ENCODE measurements around the gene AFTPH.

Gene AFTPH

DNA sequence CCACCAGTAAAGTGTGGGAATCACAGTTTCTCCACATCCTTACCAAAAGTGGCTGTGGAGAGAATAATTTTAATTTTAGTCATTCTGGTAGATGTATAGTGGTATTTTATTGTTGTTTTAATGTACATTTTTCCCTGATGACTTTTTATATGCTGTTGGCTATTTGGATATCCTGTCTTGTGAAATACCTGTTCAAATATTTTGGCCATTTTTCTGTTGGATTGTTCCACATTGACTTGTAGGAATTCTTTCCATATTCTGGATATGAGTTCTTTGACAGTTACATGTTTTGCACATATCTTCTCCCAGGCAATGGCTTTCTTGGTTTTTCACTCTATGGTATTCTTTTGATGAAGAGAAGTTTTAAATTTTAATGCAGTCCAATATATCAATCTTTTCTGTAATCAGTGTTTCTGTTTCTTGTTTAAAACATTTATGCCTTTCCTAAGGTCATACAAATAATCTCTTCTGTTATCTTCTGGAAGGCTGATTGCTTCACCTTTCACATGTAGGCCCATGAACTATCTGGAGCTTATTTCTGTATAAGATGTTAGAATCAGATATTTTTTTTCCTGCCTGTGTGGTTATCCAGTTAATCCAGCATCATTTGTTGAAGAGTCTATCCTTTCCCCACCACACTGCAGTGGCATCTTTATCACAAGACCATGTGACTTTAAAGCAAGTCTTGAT lies 19.0 kb downstream of the AFTPH start:
- no peak for DNase-seq

DNA sequence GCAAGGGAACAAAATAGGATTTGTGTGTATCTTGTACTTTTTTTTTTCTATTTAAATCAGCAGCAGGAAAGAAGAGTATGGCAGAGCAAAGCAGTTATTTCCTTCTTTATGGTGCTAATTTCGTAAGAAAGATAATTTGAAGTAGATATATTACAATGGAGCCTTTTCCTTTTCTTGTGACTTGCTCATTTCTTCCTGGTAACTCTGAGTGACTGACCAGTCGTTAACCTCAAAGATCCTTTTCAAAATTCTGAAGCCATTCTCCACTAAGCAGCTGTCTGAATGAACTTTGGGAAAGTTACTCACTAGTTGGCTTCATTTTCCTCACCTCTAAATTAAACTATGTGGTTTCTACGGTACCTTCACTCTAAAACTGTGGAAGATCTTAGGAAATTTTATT lies 24.6 kb downstream of the AFTPH start:
- no peak for DNase-seq

DNA sequence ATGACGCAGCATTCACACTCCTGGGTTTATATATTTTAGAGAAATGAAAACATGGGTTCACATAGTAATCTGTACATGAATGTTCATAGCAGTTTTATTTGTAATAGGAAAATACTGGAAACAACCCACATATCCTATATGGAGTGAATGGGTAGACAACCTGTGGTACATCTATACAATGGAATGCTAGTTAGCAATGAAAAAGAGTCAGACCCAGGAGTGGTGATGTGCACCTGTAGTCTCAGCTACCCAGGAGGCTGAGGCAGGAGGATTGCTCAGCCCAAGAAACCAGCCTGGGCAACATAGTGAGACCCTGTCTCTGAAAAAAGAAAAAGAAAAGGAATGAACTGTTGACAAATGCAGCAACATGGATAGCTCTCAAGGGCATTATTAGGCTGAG lies 25.9 kb downstream of the AFTPH start:
- DNase-seq, result no peak

DNA sequence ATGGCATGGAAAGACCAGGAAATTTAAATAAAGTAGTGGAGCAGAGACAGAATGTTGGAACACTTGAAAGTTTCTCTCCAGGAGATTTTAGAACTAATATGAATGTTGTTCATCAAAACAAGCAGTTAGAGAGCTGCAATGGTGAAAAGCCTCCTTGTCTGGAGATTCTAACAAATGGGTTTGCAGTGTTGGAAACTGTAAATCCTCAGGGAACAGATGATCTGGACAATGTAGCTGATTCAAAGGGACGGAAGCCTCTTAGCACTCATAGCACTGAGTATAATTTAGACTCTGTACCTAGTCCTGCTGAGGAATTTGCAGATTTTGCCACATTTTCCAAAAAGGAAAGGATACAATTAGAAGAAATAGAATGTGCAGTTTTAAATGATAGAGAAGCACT lies 27.7 kb downstream of the AFTPH start:
- no peak for DNase-seq

DNA sequence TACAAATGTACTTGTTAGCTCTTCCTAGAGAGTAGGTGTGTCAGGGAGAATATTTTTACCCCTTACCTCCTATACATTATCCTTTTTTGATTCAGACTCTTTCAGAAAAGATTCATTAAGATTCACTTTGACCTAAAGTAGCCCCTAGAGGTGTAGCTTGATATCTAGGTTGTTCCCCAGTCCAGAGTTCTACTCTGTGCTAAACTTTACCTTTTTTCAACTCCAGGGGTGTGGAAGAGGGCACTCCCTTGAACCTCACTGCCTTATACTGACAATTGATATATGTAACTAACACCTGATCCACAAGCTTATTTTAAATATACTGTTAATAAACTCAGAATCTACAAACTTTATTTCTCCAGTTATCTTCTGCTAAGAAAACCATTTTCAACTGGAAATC lies 30.0 kb downstream of the AFTPH start:
- no peak for DNase-seq

DNA sequence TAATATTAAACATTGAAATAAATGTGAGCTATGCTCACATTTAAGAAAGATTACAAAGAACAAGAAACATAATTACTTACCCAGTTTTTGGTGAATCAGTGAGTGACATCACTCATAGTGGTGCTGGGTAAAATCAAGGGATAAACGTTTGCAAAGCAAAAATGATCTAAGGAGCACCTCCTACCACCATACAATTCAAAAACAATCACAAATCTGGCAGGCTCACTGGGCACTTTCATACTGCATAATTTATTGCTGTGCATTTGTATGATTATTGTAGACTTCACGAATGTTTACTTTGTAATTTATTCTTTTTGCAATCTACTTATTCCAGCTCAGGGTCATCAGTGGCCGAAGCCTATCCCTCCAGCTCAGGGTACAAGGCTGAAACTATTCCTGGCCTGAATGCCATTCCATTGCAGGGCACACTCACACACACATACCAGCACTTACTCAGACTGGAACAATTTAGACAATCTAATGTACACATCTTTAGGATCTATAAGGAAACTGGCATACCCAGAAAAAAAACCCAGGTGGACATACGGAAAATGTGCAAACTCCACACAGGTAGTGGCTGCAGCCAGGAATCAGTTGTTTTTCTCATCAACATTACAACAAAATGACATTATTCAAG lies 34.4 kb downstream of the AFTPH start:
- no peak for DNase-seq

DNA sequence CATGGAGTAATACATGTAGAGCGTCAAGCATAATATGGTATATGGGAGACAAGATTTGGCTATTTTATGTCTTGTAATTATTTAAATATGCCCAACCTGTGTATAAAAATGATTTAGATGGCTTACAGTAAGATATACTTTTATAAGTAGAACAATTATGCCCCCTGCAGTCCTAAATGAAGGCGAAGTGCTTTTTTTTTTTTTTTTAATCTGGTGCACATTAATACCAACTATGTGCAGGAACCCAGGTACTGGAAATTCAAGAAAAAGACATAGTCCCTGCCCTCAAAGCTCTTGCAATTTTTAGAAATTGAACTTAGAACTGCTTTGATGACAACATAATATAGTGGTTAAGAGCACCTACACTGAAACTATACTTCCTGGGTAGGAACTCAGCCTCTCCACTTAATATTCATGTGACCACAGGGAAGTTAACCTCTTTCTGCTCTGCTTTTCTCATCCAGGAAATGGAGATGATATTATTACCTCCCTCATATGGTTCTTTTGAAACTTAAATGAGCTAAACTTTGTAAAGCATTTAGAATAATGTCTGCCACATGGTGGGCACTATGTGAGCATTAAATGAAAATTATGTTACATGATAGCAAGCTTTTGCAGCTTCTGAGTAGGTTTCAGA lies 38.1 kb downstream of the AFTPH start:
- peak; percentile 34 for DNase-seq

DNA sequence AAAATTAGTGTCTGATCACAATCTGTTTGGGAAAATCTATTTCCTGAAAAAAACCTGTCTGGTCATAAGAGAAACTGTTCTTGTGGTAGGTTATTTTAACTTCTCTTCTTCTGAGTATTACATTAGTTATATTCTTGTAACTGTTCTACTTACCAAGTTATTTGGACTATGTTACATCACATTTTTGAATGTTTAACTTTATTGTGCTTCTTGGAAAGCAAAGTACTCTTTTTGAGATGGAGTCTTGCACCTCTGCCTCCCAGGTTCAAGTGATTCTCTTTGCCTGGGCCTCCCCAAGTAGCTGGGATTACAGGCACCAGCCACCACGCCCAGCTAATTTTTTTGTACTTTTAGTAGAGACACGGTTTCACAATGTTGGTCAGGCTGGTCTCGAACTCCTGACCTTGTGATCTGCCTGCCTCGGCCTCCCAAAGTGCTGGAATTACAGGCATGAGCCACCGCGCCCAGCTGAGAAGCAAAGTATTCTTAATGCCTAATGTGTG lies 39.4 kb downstream of the AFTPH start:
- no peak for DNase-seq

DNA sequence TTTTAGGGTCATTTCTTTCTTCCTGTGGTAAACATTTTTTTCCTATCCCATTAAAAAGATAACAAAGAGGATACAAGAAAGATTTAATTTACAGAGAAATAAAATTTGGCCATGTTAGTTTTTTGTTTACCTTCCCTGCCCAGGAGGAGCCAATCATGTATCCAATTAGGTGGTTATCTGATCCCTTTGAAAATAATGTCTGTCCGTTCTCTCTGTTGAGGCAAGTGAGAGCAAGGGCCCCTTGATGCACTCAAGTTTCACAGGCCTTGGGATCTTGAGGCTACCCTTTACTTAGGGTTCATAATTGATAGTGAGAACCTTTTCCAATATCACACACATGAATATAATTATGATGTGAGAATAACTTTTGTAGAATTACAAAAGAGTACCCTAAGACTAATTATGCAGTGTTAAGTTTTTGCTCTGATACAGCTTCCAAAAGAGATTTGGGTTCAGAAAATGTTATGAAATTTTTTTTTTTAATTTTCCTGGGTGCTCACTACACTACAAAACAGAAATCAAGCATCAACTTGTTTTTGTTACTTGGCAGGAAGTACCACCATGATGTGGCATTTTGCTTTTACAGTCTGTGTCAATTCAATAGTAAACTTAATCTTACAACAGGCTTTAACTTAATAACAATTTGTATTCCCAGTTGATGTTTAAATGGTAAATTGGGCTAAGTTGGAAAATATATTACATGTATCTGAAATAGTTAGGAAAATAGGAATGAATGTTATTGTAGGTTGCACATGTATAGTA lies 42.0 kb downstream of the AFTPH start:
- DNase-seq, result no peak

DNA sequence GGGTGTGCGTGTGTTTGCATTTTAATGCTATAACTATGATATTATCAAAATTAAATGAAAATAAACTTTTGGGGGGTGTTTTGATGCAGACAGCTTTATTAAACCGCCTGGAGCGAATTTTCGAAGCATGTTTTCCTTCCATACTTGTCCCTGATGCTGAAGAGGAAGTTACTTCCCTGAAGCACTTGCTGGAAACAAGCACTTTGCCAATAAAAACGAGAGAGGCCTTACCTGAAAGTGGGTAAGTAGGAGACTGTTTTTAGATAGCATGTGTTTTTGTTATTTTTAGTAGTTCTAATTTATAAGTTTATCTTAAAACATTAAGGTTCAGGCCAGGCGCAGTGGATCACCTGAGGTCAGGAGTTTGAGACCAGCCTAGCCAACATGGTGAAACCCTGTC lies 43.3 kb downstream of the AFTPH start:
- no peak for DNase-seq

DNA sequence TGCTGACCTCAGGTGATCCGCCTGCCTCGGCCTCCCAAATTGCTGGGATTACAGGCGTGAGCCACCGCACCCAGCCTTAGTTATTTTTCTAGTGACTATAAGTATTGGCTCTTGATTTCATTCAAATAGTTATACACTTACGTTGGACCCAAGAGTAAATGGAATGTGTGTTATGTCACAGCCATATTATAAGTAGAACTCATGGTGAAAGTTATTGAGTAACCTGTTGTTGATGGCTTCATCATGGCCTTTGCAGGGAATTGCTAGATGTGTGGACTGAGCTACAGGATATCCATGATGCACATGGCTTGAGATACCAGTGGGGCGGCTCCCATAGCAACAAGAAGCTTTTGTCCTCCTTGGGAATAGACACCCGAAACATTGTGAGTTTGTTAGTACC lies 44.7 kb downstream of the AFTPH start:
- no peak for DNase-seq

DNA sequence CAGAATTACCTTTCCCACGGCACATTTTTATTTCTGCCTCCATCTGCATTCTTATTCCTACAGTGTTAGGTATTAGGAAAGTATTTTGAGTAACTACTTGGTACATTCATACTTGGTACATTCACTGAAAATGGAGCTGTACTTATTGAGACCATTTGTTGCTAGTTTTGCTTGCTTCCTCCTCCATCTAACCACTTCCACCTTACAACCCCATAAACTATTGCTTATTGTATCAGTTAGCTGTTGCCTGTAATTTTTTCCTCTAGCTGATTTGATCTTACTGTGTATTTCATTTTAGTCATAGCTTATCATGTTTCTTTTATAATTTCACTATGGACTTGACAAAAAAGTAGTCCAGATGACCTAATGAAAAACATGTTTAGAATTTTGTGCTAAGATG lies 50.7 kb downstream of the AFTPH start:
- no peak for DNase-seq

DNA sequence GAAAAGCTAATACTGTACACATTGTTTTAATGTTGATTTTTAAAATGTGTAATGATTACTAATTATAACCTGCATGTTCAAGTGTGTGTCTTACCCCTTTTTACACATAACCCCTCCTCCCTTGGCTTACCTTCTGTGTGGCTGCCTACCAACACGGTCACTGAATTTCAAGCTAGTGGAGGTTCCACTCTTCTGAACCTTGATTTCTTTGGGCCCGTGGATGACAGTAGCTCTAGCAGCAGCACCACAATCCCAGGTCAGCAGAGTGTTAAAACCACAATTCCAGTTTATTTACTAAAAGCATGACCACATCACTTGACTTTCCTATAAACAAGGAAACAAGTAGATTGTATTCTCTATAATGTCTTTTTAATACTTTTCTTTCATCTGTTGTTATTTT lies 56.9 kb downstream of the AFTPH start:
- no peak for DNase-seq

DNA sequence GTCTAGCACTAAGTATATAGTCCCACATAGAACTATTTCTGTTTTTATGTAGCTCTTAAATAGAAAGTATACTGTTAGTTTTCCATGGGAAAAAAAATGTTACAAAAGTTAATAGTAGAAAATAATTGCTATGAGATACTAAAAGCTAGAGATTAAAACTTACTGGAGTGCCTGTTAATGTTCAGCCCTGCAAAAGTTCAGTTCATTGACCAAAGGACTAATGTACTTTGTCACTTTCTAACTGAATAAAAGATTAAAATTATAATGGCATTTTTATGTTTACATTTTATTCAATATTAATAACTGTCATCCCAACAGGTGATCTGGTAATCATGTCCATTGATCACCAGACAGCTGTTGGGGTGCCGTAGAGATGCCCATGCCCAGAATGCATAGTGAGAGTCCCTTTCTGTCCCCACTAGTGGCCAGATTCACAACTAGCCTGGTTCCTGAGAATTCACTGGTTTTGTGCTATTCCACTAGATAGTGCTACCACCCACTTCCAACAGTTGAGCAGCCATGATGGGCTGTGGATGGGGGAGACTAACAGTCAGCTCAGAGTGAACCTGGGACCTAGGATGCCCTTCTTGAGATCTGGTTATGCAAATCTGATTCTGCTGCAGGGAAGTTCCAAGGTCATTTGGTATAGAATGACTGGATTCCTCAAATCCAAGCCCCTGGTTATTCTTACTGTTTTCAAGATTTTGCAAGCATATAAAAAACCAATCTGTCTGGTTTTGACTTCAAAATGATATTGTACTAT lies 57.8 kb downstream of the AFTPH start:
- DNase-seq, result no peak

DNA sequence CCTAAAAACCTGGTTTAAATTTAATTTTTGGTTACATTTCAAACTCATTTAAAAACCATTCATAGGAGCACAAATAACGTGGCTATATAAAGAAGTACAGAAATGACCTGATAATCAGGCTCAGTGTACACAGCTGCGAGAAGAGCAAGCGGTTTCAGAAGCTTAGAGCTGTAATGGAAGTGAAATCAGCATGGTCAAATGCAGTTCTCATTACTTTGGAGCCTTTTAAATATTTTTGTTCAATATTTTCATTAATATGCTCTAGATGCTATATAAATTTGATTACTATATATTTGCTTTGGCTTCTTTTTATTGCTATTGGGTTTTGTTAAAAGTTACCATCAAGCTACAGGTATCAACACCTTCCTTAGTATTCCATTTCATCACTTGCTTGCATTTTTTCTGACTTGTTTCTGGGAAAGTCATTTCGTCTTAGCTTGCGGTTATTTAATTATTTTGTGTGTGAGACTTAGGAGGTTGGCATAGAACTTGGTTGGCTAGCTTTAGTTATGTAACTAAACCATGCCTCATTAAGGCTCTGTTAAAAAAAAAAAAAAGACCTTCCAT lies 58.7 kb downstream of the AFTPH start:
- no peak for DNase-seq

DNA sequence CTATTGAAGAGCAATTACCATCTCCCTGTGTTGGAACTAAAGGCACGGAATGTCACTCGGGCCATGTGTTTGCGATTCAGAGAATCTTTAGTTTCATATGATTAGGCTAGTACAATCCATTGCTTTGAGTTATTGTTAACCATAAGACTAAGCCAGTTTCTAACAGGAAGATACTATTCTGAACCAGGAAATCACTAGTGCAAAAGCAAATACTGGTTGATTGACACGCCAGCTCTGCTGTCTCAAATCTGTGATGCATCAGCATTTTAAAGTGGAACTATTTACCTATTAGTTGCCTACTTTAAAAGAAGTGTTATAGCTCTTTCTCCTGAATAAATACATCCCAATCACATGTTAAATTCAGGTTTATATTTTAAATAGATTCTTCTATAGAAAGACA lies 61.9 kb downstream of the AFTPH start:
- no peak for DNase-seq

DNA sequence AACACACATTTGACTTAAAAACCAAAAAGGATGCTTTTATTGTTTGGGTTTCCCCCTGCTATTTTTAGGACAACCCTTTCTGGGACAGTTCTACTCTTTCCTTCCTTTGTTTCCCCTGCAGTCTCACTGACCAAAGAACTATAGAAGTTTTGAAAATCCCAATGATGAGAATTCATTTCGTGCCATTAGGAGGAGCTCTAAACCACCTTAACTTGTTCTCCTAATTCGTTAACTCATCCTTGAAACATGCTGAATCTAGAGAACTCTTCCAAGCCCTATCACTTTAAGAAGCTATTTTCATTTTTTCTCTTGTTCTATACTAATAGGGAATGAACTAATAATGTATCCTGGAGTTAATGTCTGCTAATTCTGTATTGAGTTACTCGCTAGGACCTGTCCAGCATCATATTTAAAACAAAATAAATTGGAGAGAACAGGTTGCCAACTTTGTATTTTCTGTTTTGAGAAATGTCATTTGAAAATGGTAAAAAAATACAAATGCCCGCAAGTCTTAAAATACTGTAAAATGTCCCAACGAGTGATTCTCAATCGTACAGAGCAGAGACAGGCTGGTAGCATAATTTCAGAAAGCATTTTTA lies 62.9 kb downstream of the AFTPH start:
- DNase-seq, result peak; percentile 43

DNA sequence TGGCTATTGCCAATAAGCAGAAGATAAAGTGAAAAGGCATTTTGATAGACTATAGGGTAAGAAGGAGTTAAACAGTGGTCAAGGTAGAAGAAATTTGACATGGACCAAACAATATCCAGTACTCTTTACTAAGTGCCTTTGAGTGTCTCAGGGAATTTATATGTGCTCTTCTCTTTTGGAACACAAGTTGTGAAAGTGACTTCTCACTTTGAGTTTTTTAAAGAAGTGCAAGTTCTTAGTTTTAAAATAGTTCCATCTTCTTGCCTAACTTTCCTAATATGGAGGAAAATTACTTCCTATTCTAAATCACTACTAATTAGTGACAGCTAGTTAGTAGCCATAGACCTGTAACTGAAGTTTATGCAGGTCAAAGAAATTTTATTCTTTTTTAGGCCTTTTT lies 63.4 kb downstream of the AFTPH start:
- no peak for DNase-seq

DNA sequence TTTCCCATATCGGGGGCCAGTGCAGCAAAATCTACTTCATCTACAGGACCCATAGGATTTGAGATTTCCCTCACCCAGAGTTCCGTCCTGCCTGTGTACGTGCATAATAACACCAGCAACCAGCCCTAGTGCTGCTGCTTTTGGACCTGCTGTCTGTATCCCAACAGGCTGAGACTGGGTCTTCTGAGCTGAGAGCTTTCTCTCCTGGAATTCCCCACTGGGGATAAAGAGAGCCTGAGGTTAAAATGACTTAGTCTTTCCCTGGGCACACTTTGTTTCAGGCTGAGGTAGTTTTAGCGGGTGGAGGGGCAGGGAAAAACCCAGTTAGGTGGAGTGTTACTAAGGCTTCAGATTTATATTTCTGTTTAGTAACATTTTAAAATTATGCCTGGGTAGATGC lies 67.1 kb downstream of the AFTPH start:
- DNase-seq, result no peak

DNA sequence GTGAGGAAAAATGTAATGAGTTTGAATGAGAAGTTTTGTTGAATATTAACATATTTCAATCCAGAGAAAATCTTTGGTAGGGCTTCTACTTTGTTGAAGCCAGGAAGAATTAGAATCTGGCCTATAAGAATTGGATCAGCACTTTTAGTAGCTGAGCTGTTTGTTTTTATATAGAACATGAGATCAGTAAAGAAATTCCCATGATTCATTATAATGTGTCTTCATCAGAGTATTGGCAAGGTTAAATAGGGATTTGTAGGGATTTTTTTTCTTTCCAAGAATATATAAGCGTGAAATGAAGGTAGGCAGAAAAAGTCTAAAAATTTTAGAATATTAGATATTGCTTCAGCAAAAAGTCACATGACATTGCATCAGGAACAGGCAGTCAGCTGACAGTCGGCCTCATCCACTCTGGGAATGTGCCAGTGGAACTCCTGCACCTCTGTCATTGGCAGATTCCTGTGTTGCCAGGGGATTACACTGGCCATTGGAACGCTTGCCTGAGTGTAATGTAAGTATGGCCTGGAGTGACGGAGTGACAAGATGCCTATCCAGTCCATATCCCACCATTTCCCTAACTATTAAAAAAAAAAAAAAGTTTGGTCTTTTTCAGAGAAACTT lies 69.0 kb downstream of the AFTPH start:
- DNase-seq, result no peak

DNA sequence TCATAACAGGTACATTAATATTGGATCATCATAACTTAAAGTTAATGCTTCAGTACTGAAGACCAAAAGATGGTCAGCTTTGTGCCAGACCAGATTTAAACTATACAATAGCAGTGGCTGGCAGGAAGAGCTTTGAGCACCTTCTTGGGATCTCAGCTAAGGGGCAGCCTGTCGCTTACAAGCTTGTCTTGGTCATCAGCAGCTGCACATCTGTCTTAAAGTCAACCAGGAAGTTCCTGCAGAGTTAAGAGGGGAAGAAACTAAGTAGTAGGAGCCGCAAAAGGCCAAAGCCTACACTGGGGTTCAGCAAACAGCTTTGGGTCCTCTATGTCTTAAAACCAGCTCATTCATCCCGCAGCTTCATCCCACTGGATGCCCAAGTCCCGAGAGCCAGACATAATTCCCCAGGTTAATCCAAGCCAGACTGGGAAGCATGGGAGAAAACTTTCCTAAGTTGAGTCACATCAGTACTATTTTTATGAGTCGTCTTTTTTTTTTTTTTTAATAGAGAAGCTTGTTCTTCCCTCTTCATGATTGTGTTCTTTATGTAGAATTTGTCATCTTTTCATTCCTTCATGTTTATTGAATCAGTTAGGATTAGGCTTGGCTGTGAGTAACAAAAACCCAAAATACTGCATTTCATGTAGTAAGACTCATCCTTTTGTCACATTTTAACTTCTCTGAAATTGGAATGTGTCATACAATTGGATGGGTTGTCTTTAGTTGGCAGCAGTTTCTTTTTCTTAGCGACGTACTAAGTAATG lies 70.3 kb downstream of the AFTPH start:
- DNase-seq, result no peak
